Fibroblast of pulmonary artery (primary cell): ENCODE measurements around the gene EPSTI1.

Experiments used
- DNase-seq: peaks from one replicate; pipeline ENCODE4 v3.0.0-alpha.2; 2010; ENCODE audit warnings: low read depth
- H3K4me3 ChIP-seq: replicated peaks from 2 replicates; pipeline ENCODE4 v1.5.1; 2011; ENCODE audit warnings: low read depth, mild to moderate bottlenecking, control low read depth, low read length, moderate library complexity
- CTCF ChIP-seq: IDR thresholded peaks from 2 replicates; pipeline ENCODE4 v1.5.1; 2011; ENCODE audit warnings: mild to moderate bottlenecking, control low read depth, low read length, inconsistent platforms; ENCODE audit errors: missing control alignments

The EPSTI1 gene

GRCh38 chr13:42836930-42837690, 154.9 kb downstream of the EPSTI1 start:
- TF ChIP-seq CTCF = peak; percentile 59
- peak; percentile 78 for DNase-seq
- H3K4me3 ChIP-seq = no peak overlapping the region
